OCI-LY7 (cell line): ENCODE measurements around the gene RNF144A. TPM values are rescaled to one million over a fixed set of nuclear protein-coding genes. Genes with fewer than 3 reads are reported as not detected.

Experiments
- BruUV-seq: library from RNA; stranded (reverse); fragments of 400-500 nt; replicated peaks from 2 replicates; lab custom pipeline; 2021; lab: Mats Ljungman, UMichigan
- CTCF ChIA-PET: fragments of 300-600 bp; sonication (Branson Sonifier 250); formaldehyde crosslinking; loops from one replicate; lab custom pipeline; 2022; ENCODE audit warnings: antibody characterized with exemption; ENCODE audit not compliant: unreplicated experiment; lab: Charles Lee
- POLR2A ChIA-PET: fragments of 300-600 bp; sonication (Branson Sonifier 250); formaldehyde crosslinking; loops from one replicate; lab custom pipeline; 2022; ENCODE audit warnings: antibody characterized with exemption; lab: Charles Lee
- DNase-seq: peaks from one replicate; pipeline ENCODE4 v3.0.0-alpha.2; 2015; ENCODE audit warnings: low spot score
- H2AFZ ChIP-seq: fragments of 200-600 bp; sonication (generic), shearing (Covaris generic); 2 replicates; pipeline ENCODE4 v1.6.1; 2014; ENCODE audit warnings: mild to moderate bottlenecking, antibody characterized with exemption, low read length, moderate library complexity
- H3K27ac ChIP-seq: fragments of 200-600 bp; sonication (generic); 2 replicates; pipeline ENCODE4 v1.5.1; 2014; ENCODE audit warnings: mixed run types, low read depth, mild to moderate bottlenecking, moderate library complexity, low read length, inconsistent platforms; ENCODE audit not compliant: poor library complexity, severe bottlenecking
- H3K36me3 ChIP-seq: fragments of 200-600 bp; sonication (generic); 2 replicates; pipeline ENCODE4 v1.6.1; 2014; ENCODE audit warnings: mild to moderate bottlenecking, antibody characterized with exemption, low read length, moderate library complexity, mixed read lengths; ENCODE audit not compliant: insufficient read depth
- H3K4me1 ChIP-seq: fragments of 200-600 bp; sonication (generic); 2 replicates; pipeline ENCODE4 v1.5.1; 2014; ENCODE audit warnings: mild to moderate bottlenecking, low read length; ENCODE audit not compliant: insufficient read depth, poor library complexity, severe bottlenecking
- H3K4me2 ChIP-seq: fragments of 200-600 bp; sonication (generic); 2 replicates; pipeline ENCODE4 v1.6.1; 2014; ENCODE audit warnings: mild to moderate bottlenecking, low read length
- H3K4me3 ChIP-seq: fragments of 200-600 bp; sonication (generic); 2 replicates; pipeline ENCODE4 v1.5.1; 2014; ENCODE audit warnings: mild to moderate bottlenecking, low read depth, low read length; ENCODE audit not compliant: poor library complexity, severe bottlenecking
- H3K79me2 ChIP-seq: fragments of 200-600 bp; sonication (generic); 2 replicates; pipeline ENCODE4 v1.6.1; 2016; ENCODE audit warnings: low read depth, mild to moderate bottlenecking, low read length, moderate library complexity, mixed read lengths; ENCODE audit not compliant: insufficient read depth
- H3K9me2 ChIP-seq: fragments of 200-600 bp; sonication (generic); 2 replicates; pipeline ENCODE4 v1.6.1; 2016; ENCODE audit warnings: mild to moderate bottlenecking, low read length, mixed read lengths; ENCODE audit not compliant: insufficient read depth
- H3K9me3 ChIP-seq: fragments of 200-600 bp; sonication (generic); 2 replicates; pipeline ENCODE4 v1.6.1; 2014; ENCODE audit warnings: mild to moderate bottlenecking, mixed run types, low read length, mixed read lengths
- H4K20me1 ChIP-seq: fragments of 200-600 bp; sonication (generic); 2 replicates; pipeline ENCODE4 v1.6.1; 2014; ENCODE audit warnings: mild to moderate bottlenecking, antibody characterized with exemption, low read length, moderate library complexity, mixed read lengths; ENCODE audit not compliant: insufficient read depth
- EZH2phosphoT487 ChIP-seq: fragments of 200-600 bp; sonication (generic); IDR thresholded peaks from 2 replicates; pipeline ENCODE4 v1.6.1; 2018; ENCODE audit warnings: low read depth, borderline replicate concordance, mild to moderate bottlenecking, mixed run types, antibody characterized with exemption, low read length, moderate library complexity, mixed read lengths
- intact Hi-C: fragments of 100-400 bp; cut with micrococcal nuclease; formaldehyde crosslinking; loops from one replicate; pipeline ENCODE4 v1.10.0; 2022; ENCODE audit not compliant: unreplicated experiment
- total RNA-seq, 2 experiments: library from RNA; depleted of rRNA in 1 of 2; stranded (reverse); fragments of >200 nt in 1 of 2; shearing (Covaris generic) in 1 of 2; gene quantifications; 2 replicates each; pipeline ENCODE4 v1.2.3, GENCODE V29; 2014 to 2022
- TF ChIP-seq, protein P1 (sequence below): fragments of 200-600 bp; sonication (generic); conservative IDR thresholded peaks from 2 replicates; pipeline ENCODE4 v1.5.1; 2014; ENCODE audit warnings: mild to moderate bottlenecking, antibody characterized with exemption, low read length, moderate library complexity, mixed read lengths

Gene RNF144A
- total RNA-seq, 2 experiments from 2014 or later = 1.1 to 1.9 TPM

DNA sequence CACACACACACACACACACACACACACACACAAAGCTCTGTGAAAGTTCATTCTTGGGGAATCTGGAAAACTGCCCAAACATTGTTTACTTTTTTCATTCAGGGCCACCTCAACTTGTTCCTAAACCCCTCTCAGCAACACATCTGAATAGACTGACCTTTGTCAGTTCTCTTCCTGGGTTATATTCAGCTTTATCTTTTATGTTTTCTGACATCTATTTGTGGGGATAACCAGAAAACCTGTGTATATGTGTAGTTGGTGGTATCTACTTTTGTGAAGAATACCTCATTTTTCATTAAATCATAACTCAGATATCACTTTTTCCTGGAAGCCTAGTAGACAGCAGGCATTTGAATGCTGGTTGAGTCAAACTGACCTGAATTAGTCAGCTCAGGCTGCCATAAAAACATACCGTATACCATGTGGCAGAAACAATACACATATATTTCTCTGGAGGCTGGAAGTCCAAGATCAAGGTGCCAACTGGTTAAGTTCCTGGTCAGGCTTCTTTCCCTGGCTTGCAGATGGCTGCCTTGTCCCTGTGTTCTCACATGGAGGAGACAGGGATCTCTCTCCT lies 11.0 kb upstream of the RNF144A start:
- ChIA-PET CTCF (no interaction called here), POLR2A (interaction anchor here (0.6 kb wide), 4 partner anchors 56 to 1301 kb away, joined by 3 read pairs; no protein-coding TSS in a partner anchor)
- Histone ChIP-seq H3K4me3 (no peak overlapping the region), H3K36me3 (no peaks in the 10 kb centered on the region), H3K4me1 (no peaks in the 10 kb centered on the region), H3K27ac (no peak overlapping the region), H2AFZ (no peak overlapping the region), H4K20me1 (no peaks in the 10 kb centered on the region), H3K4me2 (no peak overlapping the region), H3K9me2 (no peaks in the 10 kb centered on the region), H3K9me3 (no peaks in the 10 kb centered on the region), H3K79me2 (no peaks in the 10 kb centered on the region)
- intact Hi-C loops = no loop called here
- BruUV-seq = no TSS peak
- TF ChIP-seq EZH2phosphoT487 = no peak
- TF ChIP-seq, protein P1, sequence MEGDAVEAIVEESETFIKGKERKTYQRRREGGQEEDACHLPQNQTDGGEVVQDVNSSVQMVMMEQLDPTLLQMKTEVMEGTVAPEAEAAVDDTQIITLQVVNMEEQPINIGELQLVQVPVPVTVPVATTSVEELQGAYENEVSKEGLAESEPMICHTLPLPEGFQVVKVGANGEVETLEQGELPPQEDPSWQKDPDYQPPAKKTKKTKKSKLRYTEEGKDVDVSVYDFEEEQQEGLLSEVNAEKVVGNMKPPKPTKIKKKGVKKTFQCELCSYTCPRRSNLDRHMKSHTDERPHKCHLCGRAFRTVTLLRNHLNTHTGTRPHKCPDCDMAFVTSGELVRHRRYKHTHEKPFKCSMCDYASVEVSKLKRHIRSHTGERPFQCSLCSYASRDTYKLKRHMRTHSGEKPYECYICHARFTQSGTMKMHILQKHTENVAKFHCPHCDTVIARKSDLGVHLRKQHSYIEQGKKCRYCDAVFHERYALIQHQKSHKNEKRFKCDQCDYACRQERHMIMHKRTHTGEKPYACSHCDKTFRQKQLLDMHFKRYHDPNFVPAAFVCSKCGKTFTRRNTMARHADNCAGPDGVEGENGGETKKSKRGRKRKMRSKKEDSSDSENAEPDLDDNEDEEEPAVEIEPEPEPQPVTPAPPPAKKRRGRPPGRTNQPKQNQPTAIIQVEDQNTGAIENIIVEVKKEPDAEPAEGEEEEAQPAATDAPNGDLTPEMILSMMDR = no peak
- no peak for DNase-seq

DNA sequence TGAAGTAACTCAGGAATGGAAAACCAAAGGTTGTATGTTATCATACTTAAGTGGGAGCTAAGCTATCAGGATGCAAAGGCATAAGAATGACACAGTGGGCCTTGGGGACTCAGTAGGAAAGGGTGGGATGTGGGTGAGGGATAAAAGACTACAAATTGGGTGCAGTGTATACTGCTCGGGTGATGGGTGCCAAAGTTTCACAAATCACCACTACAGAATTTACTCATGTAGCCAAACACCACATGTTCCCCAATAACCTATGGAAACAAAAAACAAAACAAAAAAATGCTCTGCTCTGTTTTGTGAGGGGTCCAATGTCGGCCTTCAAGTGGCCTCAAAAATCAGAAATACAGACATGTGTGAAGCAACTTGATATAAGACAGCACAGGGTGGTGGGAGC lies 8.9 kb upstream of the RNF144A start:
- H3K4me1 ChIP-seq = no peaks in the 10 kb centered on the region
- H2AFZ ChIP-seq = no peak overlapping the region
- no peaks in the 10 kb centered on the region for H3K79me2 ChIP-seq
- H3K4me2 ChIP-seq = no peak overlapping the region
- intact Hi-C loops = no loop called here
- H3K36me3 ChIP-seq = no peaks in the 10 kb centered on the region
- H3K27ac ChIP-seq = no peak overlapping the region
- TF ChIP-seq EZH2phosphoT487 = no peak
- TF ChIP-seq, protein P1 = no peak
- CTCF ChIA-PET = no interaction called here
- BruUV-seq = no TSS peak
- H4K20me1 ChIP-seq = no peaks in the 10 kb centered on the region
- POLR2A ChIA-PET = interaction anchor here (0.8 to 1.3 kb wide), 2 partner anchors 40 to 132 kb away, joined by 3 read pairs; no protein-coding TSS in a partner anchor
- H3K4me3 ChIP-seq = no peak overlapping the region
- no peak for DNase-seq
- H3K9me3 ChIP-seq = no peaks in the 10 kb centered on the region
- no peaks in the 10 kb centered on the region for H3K9me2 ChIP-seq
